IMR-90 (cell line): Measurements from ENCODE around the gene AVPI1. TPM values are rescaled to one million over a fixed set of nuclear protein-coding genes. Genes with fewer than 3 reads are reported as not detected.

Experiments used
- ATAC-seq: fragments of 200-7000 bp; cut with Tn5 transposase; 2 replicates; pipeline ENCODE4 v1.9.1; 2020; ENCODE audit warnings: low read depth, mild to moderate bottlenecking, moderate library complexity
- BruUV-seq: library from RNA; stranded (reverse); fragments of 400-500 nt; replicated peaks from 2 replicates; lab custom pipeline; 2021; lab: Mats Ljungman, UMichigan
- CTCF ChIA-PET: fragments of 300-600 bp; formaldehyde crosslinking; extraction: SDS; loops from one replicate; lab custom pipeline; 2021; ENCODE audit warnings: antibody characterized with exemption; lab: Yijun Ruan, JAX
- POLR2A ChIA-PET: fragments of 300-600 bp; sonication (Branson Sonifier 250); formaldehyde crosslinking; loops from one replicate; lab custom pipeline; 2022; ENCODE audit warnings: antibody characterized with exemption; ENCODE audit not compliant: unreplicated experiment; lab: Charles Lee
- DNase-seq: peaks from one replicate; pipeline ENCODE4 v3.0.0; 2013
- H2AFZ ChIP-seq: replicated peaks from 2 replicates; pipeline ENCODE3; 2013; ENCODE audit warnings: low read length, mild to moderate bottlenecking; ENCODE audit not compliant: poor library complexity
- H2AK5ac ChIP-seq: 2 replicates; pipeline ENCODE4 v1.6.1; 2013; ENCODE audit warnings: low read depth, low read length, inconsistent platforms
- H2AK9ac ChIP-seq: replicated peaks from 2 replicates; pipeline ENCODE3; 2013; ENCODE audit warnings: mild to moderate bottlenecking, low read depth, low read length, moderate library complexity; ENCODE audit not compliant: poor library complexity
- H2BK120ac ChIP-seq: 2 replicates; pipeline ENCODE4 v1.6.1; 2013; ENCODE audit warnings: low read depth, low read length, inconsistent platforms
- H2BK15ac ChIP-seq: 3 replicates; pipeline ENCODE4 v1.6.1; 2013; ENCODE audit warnings: low read depth, low read length, inconsistent platforms
- H2BK20ac ChIP-seq: 2 replicates; pipeline ENCODE4 v1.6.1; 2013; ENCODE audit warnings: low read depth, mild to moderate bottlenecking, inconsistent platforms, low read length, moderate library complexity
- H2BK5ac ChIP-seq: 2 replicates; pipeline ENCODE4 v1.6.1; 2013; ENCODE audit warnings: mild to moderate bottlenecking, low read depth, low read length, inconsistent platforms; ENCODE audit not compliant: poor library complexity, severe bottlenecking
- H3K14ac ChIP-seq: replicated peaks from 2 replicates; pipeline ENCODE4 v1.6.1; 2013; ENCODE audit warnings: low read depth, low read length, inconsistent platforms
- H3K18ac ChIP-seq: 2 replicates; pipeline ENCODE4 v1.6.1; 2013; ENCODE audit warnings: low read depth, low read length, control low read depth
- H3K23ac ChIP-seq: 2 replicates; pipeline ENCODE4 v1.6.1; 2013; ENCODE audit warnings: low read depth, low read length, inconsistent platforms
- H3K27ac ChIP-seq: 2 replicates; pipeline ENCODE4 v1.5.1; 2013; ENCODE audit warnings: mild to moderate bottlenecking, control low read depth, low read length; ENCODE audit not compliant: insufficient read depth
- H3K27me3 ChIP-seq: 2 replicates; pipeline ENCODE4 v1.6.1; 2013; ENCODE audit warnings: low read length; ENCODE audit not compliant: control insufficient read depth, insufficient read depth
- H3K36me3 ChIP-seq: 2 replicates; pipeline ENCODE4 v1.6.1; 2013; ENCODE audit warnings: low read length, mixed read lengths; ENCODE audit not compliant: control insufficient read depth, insufficient read depth
- H3K4ac ChIP-seq: 2 replicates; pipeline ENCODE4 v1.6.1; 2013; ENCODE audit warnings: low read depth, low read length, inconsistent platforms
- H3K4me1 ChIP-seq: 2 replicates; pipeline ENCODE4 v1.6.1; 2013; ENCODE audit warnings: low read length, mixed read lengths; ENCODE audit not compliant: control insufficient read depth, insufficient read depth
- H3K4me2 ChIP-seq: 2 replicates; pipeline ENCODE4 v1.6.1; 2013; ENCODE audit warnings: low read depth, mild to moderate bottlenecking, control low read depth, low read length, moderate library complexity
- H3K4me3 ChIP-seq: 2 replicates; pipeline ENCODE4 v1.5.1; 2013; ENCODE audit warnings: low read depth, mild to moderate bottlenecking, control low read depth, low read length, moderate library complexity; ENCODE audit not compliant: insufficient read depth
- H3K56ac ChIP-seq: 2 replicates; pipeline ENCODE4 v1.6.1; 2013; ENCODE audit warnings: low read length, inconsistent platforms; ENCODE audit not compliant: insufficient read depth; ENCODE audit errors: extremely low read depth
- H3K79me1 ChIP-seq, 2 experiments: 2 replicates each; pipeline ENCODE4 v1.6.1; 2013; ENCODE audit warnings: low read length in 2 of 2, inconsistent platforms in 1 of 2, low read depth in 1 of 2
- H3K9ac ChIP-seq: 2 replicates; pipeline ENCODE4 v1.6.1; 2013; ENCODE audit warnings: low read depth, low read length, control low read depth
- H3K9me1 ChIP-seq: 2 replicates; pipeline ENCODE4 v1.6.1; 2013; ENCODE audit warnings: low read length, inconsistent platforms; ENCODE audit not compliant: insufficient read depth
- H3K9me3 ChIP-seq: 2 replicates; pipeline ENCODE4 v1.6.1; 2013; ENCODE audit warnings: low read length; ENCODE audit not compliant: control insufficient read depth, insufficient read depth
- H4K20me1 ChIP-seq: 2 replicates; pipeline ENCODE4 v1.6.1; 2013; ENCODE audit warnings: low read length, inconsistent platforms; ENCODE audit not compliant: insufficient read depth
- H4K5ac ChIP-seq: 2 replicates; pipeline ENCODE4 v1.6.1; 2013; ENCODE audit warnings: mild to moderate bottlenecking, low read depth, low read length, control low read depth
- H4K8ac ChIP-seq, 2 experiments: 2 replicates each; pipeline ENCODE4 v1.6.1; 2013; ENCODE audit warnings: low read depth in 2 of 2, low read length in 2 of 2, control low read depth in 1 of 2, inconsistent platforms in 1 of 2
- H4K91ac ChIP-seq: 2 replicates; pipeline ENCODE4 v1.6.1; 2013; ENCODE audit warnings: low read depth, low read length, inconsistent platforms; ENCODE audit not compliant: insufficient read depth
- BHLHE40 ChIP-seq: fragments of 150-350 bp; IDR thresholded peaks from 2 replicates; pipeline ENCODE4 v1.6.1; 2016; ENCODE audit warnings: mild to moderate bottlenecking, low read depth, low read length
- CEBPB ChIP-seq: IDR thresholded peaks from 2 replicates; pipeline ENCODE4 v1.6.1; 2012; ENCODE audit warnings: low read depth, low read length, improper control_type of control experiment
- CHD1 ChIP-seq: IDR thresholded peaks from 2 replicates; pipeline ENCODE4 v1.6.1; 2012; ENCODE audit warnings: low read depth, low read length, improper control_type of control experiment
- CTCF ChIP-seq: conservative IDR thresholded peaks from 2 replicates; pipeline ENCODE4 v1.5.1; 2012; ENCODE audit warnings: mild to moderate bottlenecking, low read depth, low read length, improper control_type of control experiment
- ELK1 ChIP-seq: fragments of 150-350 bp; IDR thresholded peaks from 2 replicates; pipeline ENCODE4 v1.6.1; 2016; ENCODE audit warnings: low read depth, mild to moderate bottlenecking, low read length, moderate library complexity, borderline replicate concordance
- FOS ChIP-seq: fragments of 150-350 bp; IDR thresholded peaks from 2 replicates; pipeline ENCODE4 v1.6.1; 2016; ENCODE audit warnings: low read depth, low read length
- MAFK ChIP-seq: IDR thresholded peaks from 2 replicates; pipeline ENCODE4 v1.6.1; 2012; ENCODE audit warnings: low read depth, low read length, improper control_type of control experiment
- MAZ ChIP-seq: IDR thresholded peaks from 2 replicates; pipeline ENCODE4 v1.6.1; 2012; ENCODE audit warnings: low read depth, mild to moderate bottlenecking, low read length, improper control_type of control experiment, moderate library complexity, borderline replicate concordance
- MXI1 ChIP-seq: IDR thresholded peaks from 2 replicates; pipeline ENCODE4 v1.6.1; 2012; ENCODE audit warnings: low read depth, mild to moderate bottlenecking, low read length, moderate library complexity, borderline replicate concordance
- NFE2L2 ChIP-seq: fragments of 150-350 bp; IDR thresholded peaks from 2 replicates; pipeline ENCODE4 v1.6.1; 2016; ENCODE audit warnings: low read depth, mild to moderate bottlenecking, low read length
- POLR2A ChIP-seq: IDR thresholded peaks from 2 replicates; pipeline ENCODE4 v1.6.1; 2012; ENCODE audit warnings: mild to moderate bottlenecking, low read depth, low read length
- RAD21 ChIP-seq: IDR thresholded peaks from 2 replicates; pipeline ENCODE4 v1.6.1; 2012; ENCODE audit warnings: low read length, improper control_type of control experiment
- RCOR1 ChIP-seq: IDR thresholded peaks from 2 replicates; pipeline ENCODE4 v1.6.1; 2012; ENCODE audit warnings: mild to moderate bottlenecking, low read length, improper control_type of control experiment; ENCODE audit not compliant: insufficient replicate concordance
- RFX5 ChIP-seq: IDR thresholded peaks from 2 replicates; pipeline ENCODE4 v1.8.0; 2012; ENCODE audit warnings: low read depth, mild to moderate bottlenecking, low read length, moderate library complexity
- SMC3 ChIP-seq: fragments of 150-350 bp; IDR thresholded peaks from 2 replicates; pipeline ENCODE4 v1.6.1; 2016; ENCODE audit warnings: low read depth, mild to moderate bottlenecking, antibody characterized with exemption, low read length, moderate library complexity
- USF2 ChIP-seq: fragments of 150-350 bp; IDR thresholded peaks from 2 replicates; pipeline ENCODE4 v1.6.1; 2017; ENCODE audit warnings: mild to moderate bottlenecking, antibody characterized with exemption, low read length, low read depth
- WGBS, 2 experiments: methylation state at CpG; one replicate each; pipeline versions ENCODE4 v1.1.5 to v1.1.7; 2013; ENCODE audit warnings: missing lambda C conversion rate in 2 of 2; ENCODE audit not compliant: insufficient read length in 1 of 2; ENCODE audit errors: extremely low coverage in 2 of 2; 5-methylcytosine and 5-hydroxymethylcytosine counted together
- dilution Hi-C: fragments of 300-500 bp; cut with HindIII; formaldehyde crosslinking; loops from one replicate; pipeline ENCODE4 v1.14.3; 2018; ENCODE audit warnings: low sequenced_read_pairs; ENCODE audit not compliant: unreplicated experiment
- in situ Hi-C: fragments of 300-500 bp; cut with MboI; formaldehyde crosslinking; loops from 3 replicates; pipeline ENCODE4 v1.14.3; 2019; ENCODE audit warnings: low sequenced_read_pairs, inconsistent platforms, mixed read lengths
- intact Hi-C: fragments of 100-400 bp; cut with micrococcal nuclease; formaldehyde crosslinking; loops from 2 replicates; pipeline ENCODE4 v1.10.0; 2022
- polyA plus RNA-seq, 3 experiments: library from polyadenylated mRNA; depleted of rRNA; stranded (reverse); fragments of >200 nt; gene quantifications; 2 replicates each; pipeline ENCODE4 v1.2.3, GENCODE V29; 2012; ENCODE audit warnings: low replicate concordance in 1 of 3
- total RNA-seq: library from RNA; depleted of rRNA; stranded (reverse); fragments of >200 nt; gene quantifications from 2 replicates; pipeline ENCODE4 v1.2.3, GENCODE V29; 2012

The AVPI1 gene
- total and polyA plus RNA-seq, 2 of the 4 experiments (the other 2 are of a cell fraction) = 26.7 to 29.8 TPM

GRCh38 chr10:97679594-97679993 lies 7.4 kb downstream of the AVPI1 start:
- DNase-seq (no peak), ATAC-seq (no peak)
- Histone ChIP-seq H3K9me3 (no peaks in the 10 kb centered on the region), H2BK5ac (no peak overlapping the region), H3K9ac (no peak overlapping the region), H4K20me1 (peaks cover 52% of the 10 kb centered on the region), H3K4me2 (no peak overlapping the region), H3K18ac (no peak overlapping the region), H2AK5ac (no peak overlapping the region), H2BK120ac (no peak overlapping the region), H2BK20ac (no peak overlapping the region), H3K4me3 (no peak overlapping the region), H4K5ac (no peak overlapping the region), H3K4ac (no peak overlapping the region), H3K23ac (no peak overlapping the region), H3K36me3 (peaks cover 52% of the 10 kb centered on the region), H3K27me3 (no peaks in the 10 kb centered on the region), H3K79me1 (peaks cover 11 to 65% of the 10 kb centered on the region in 2 experiments), H2BK15ac (no peak overlapping the region), H3K56ac (no peak overlapping the region), H3K27ac (no peak overlapping the region), H2AFZ (no peak overlapping the region), H3K14ac (no peak overlapping the region), H4K8ac (no peak overlapping the region), H4K91ac (no peak overlapping the region), H2AK9ac (no peak overlapping the region), H3K9me1 (peaks cover 10% of the 10 kb centered on the region), H3K4me1 (peaks cover 10% of the 10 kb centered on the region)
- ChIA-PET POLR2A (interaction anchor here (0.6 kb wide), 1 partner anchor 120 kb away, joined by 8 read pairs; no protein-coding TSS in a partner anchor), CTCF (no interaction called here)
- dilution Hi-C loops (no loop called here), in situ Hi-C loops (loop anchor here (5.0 kb wide), 1 partner anchor 53 kb away; no protein-coding TSS in a partner anchor), intact Hi-C loops (no loop called here)
- WGBS, 2 experiments = 94% methylated on average over 14 of the region's 16 CpGs; no CpG with 5 or more reads in 1 of the 2 experiments
- BruUV-seq = no TSS peak
- TF ChIP-seq CEBPB (no peak), RFX5 (no peak), ELK1 (no peak), SMC3 (no peak), BHLHE40 (no peak), MXI1 (no peak), FOS (no peak), CHD1 (no peak), NFE2L2 (no peak), RAD21 (no peak), MAFK (no peak), POLR2A (no peak), RCOR1 (no peak), CTCF (no peak), MAZ (no peak), USF2 (no peak)
